GM12874 (cell line): ENCODE measurements around the gene CDH23.

ENCODE experiments used
- CTCF ChIP-seq: IDR thresholded peaks from 2 replicates; pipeline ENCODE4 v1.5.1; 2011; ENCODE audit warnings: low read depth, mild to moderate bottlenecking, control low read depth, low read length, moderate library complexity; ENCODE audit not compliant: insufficient read depth

Gene CDH23

GRCh38 chr10:71380841-71381240, 15.9 kb upstream of the CDH23 start:
- no peak for TF ChIP-seq CTCF

- no peak for TF ChIP-seq CTCF
Measured at GRCh38 chr10:71381611-71382010, 15.1 kb upstream of the CDH23 start.

GRCh38 chr10:71382028-71382427, 14.7 kb upstream of the CDH23 start:
- TF ChIP-seq CTCF: no peak

- TF ChIP-seq CTCF: no peak
Measured at GRCh38 chr10:71382757-71383156, 14.0 kb upstream of the CDH23 start.

- peak; percentile 98 for TF ChIP-seq CTCF
Measured at GRCh38 chr10:71383972-71384687, 12.6 kb upstream of the CDH23 start.

- no peak for TF ChIP-seq CTCF
Measured at GRCh38 chr10:71388171-71388570, 8.5 kb upstream of the CDH23 start.

- no peak for TF ChIP-seq CTCF
Measured at GRCh38 chr10:71388583-71389310, 8.0 kb upstream of the CDH23 start.
